ENCODE data around the gene SS18.

Gene SS18

GRCh38 chr18:26040051-26040656, 50.3 kb downstream of the SS18 start:
- POLR2A ChIA-PET, result no interaction called here
- TF ChIP-seq, protein P1, sequence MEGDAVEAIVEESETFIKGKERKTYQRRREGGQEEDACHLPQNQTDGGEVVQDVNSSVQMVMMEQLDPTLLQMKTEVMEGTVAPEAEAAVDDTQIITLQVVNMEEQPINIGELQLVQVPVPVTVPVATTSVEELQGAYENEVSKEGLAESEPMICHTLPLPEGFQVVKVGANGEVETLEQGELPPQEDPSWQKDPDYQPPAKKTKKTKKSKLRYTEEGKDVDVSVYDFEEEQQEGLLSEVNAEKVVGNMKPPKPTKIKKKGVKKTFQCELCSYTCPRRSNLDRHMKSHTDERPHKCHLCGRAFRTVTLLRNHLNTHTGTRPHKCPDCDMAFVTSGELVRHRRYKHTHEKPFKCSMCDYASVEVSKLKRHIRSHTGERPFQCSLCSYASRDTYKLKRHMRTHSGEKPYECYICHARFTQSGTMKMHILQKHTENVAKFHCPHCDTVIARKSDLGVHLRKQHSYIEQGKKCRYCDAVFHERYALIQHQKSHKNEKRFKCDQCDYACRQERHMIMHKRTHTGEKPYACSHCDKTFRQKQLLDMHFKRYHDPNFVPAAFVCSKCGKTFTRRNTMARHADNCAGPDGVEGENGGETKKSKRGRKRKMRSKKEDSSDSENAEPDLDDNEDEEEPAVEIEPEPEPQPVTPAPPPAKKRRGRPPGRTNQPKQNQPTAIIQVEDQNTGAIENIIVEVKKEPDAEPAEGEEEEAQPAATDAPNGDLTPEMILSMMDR (IDR thresholded peaks at IDR 0.05; ENCODE audit: insufficient read depth, low read length, missing control alignments), result no peak
- DNase-seq (ENCODE audit: low read depth, low spot score), result no peak
- CTCF ChIA-PET, result no interaction called here
- no peak overlapping the region for H3K4me3 ChIP-seq (ENCODE audit: low read depth, low read length)

GRCh38 chr18:26039203-26039602, 51.2 kb downstream of the SS18 start:
- TF ChIP-seq, protein P1 (IDR thresholded peaks at IDR 0.05; ENCODE audit: insufficient read depth, low read length, missing control alignments), result no peak
- ChIA-PET CTCF (no interaction called here), POLR2A (no interaction called here)
- DNase-seq (ENCODE audit: low read depth, low spot score), result no peak
- no peak overlapping the region for H3K4me3 ChIP-seq (ENCODE audit: low read depth, low read length)

- H3K4me3 ChIP-seq (ENCODE audit: low read depth, low read length), result no peak overlapping the region
- DNase-seq (ENCODE audit: low read depth, low spot score), result no peak
- ChIA-PET CTCF (no interaction called here), POLR2A (no interaction called here)
- TF ChIP-seq, protein P1 (IDR thresholded peaks at IDR 0.05; ENCODE audit: insufficient read depth, low read length, missing control alignments), result no peak
Measured at GRCh38 chr18:26036635-26037034, 53.8 kb downstream of the SS18 start.

DNA sequence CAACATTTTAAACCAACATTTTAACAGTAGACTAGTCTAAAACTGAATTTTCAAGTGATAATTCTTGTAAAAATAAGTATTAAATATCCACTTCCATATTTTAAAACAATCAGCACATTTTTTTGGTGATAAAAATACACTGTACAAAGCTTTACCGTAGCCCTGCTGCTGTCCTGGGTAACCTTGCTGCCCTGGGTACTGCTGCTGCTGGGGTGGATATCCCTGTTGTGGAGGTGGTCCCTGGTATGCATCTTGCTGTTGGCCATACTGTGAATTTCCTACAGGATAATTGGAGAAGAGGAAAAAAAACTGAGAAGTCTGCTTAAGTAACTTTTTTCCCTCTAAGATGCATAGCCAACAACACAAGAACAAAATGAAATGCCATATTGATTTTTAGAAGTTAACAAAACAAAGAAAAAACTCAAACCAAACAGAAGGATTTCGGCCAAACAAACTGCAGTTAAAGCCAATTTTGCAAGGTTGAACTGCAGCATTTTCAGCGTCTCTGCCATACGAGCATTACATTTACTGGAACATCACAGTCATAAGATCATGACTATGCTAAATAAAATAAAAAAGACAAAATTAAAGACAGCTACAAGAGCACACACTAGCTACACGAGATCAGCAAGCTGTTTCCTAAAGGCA, 55.4 kb downstream of the SS18 start:
- no peak overlapping the region for H3K4me3 ChIP-seq (ENCODE audit: low read depth, low read length)
- TF ChIP-seq, protein P1 (IDR thresholded peaks at IDR 0.05; ENCODE audit: insufficient read depth, low read length, missing control alignments), result no peak
- ChIA-PET POLR2A (no interaction called here), CTCF (no interaction called here)
- DNase-seq (ENCODE audit: low read depth, low spot score), result no peak

DNA sequence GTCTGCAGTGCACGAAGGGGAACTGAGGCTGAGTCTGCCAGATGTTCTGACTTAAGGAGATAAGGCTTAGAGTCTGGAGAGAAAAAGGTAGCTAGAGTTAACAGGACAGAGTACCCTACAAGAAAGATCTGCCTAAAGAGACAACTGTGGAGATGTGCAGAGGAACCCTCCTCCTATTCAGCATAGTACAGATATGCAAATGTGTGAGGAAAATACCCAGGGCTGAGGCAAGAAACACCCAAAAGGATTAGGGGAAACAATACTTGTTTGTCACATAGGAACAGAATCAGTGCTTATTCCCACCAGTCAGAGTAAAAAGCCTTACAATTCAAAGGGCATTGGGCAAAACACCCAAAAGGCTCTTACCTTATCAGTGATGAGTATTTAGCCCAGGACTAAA, 67.8 kb downstream of the SS18 start:
- no peak overlapping the region for H3K4me3 ChIP-seq (ENCODE audit: low read depth, low read length)
- ChIA-PET POLR2A (no interaction called here), CTCF (no interaction called here)
- TF ChIP-seq, protein P1 (IDR thresholded peaks at IDR 0.05; ENCODE audit: insufficient read depth, low read length, missing control alignments), result no peak
- DNase-seq (ENCODE audit: low read depth, low spot score), result no peak

- CTCF ChIA-PET, result no interaction called here
- no peak for DNase-seq (ENCODE audit: low read depth, low spot score)
- TF ChIP-seq, protein P1 (IDR thresholded peaks at IDR 0.05; ENCODE audit: insufficient read depth, low read length, missing control alignments), result no peak
- H3K4me3 ChIP-seq (ENCODE audit: low read depth, low read length), result no peak overlapping the region
- POLR2A ChIA-PET, result no interaction called here
Measured at GRCh38 chr18:26021061-26021754, 69.2 kb downstream of the SS18 start.
